HG02973 (cell line): Measurements from ENCODE around the gene KRTAP12-1.
"Not testable (repeated sequence)": the region's sequence is repeated elsewhere in the genome, so short reads cannot be mapped to it uniquely, and the experiment has no call there.

Source experiments
- ATAC-seq: cut with Tn5 transposase; IDR thresholded peaks from one replicate; pipeline ENCODE4 v1.9.1; 2021; ENCODE audit warnings: moderate library complexity; ENCODE audit not compliant: unreplicated experiment

KRTAP12-1 gene

GRCh38 chr21:44671911-44672310 is 10.1 kb downstream of the KRTAP12-1 start:
- ATAC-seq = no peak

GRCh38 chr21:44670642-44671432 is 11.1 kb downstream of the KRTAP12-1 start:
- ATAC-seq = no peak

GRCh38 chr21:44667612-44668011 is 14.4 kb downstream of the KRTAP12-1 start:
- no peak for ATAC-seq

GRCh38 chr21:44666401-44667320 is 15.3 kb downstream of the KRTAP12-1 start, which contains the start of gene KRTAP12-2:
KRTAP12-2 (minus strand) TSS chr21:44666927; CDS start chr21:44666886, 41 bp downstream.
- ATAC-seq = no peak

- no peak for ATAC-seq
Measured at GRCh38 chr21:44664691-44665090, 17.3 kb downstream of the KRTAP12-1 start.

GRCh38 chr21:44661567-44661966 is 20.4 kb downstream of the KRTAP12-1 start:
- ATAC-seq = not testable (repeated sequence)

GRCh38 chr21:44658913-44659595 is 22.9 kb downstream of the KRTAP12-1 start:
- no peak for ATAC-seq

- ATAC-seq = no peak
Measured at GRCh38 chr21:44658541-44658910, 23.4 kb downstream of the KRTAP12-1 start.

- ATAC-seq = no peak
Measured at GRCh38 chr21:44657635-44658540, 24.1 kb downstream of the KRTAP12-1 start, which contains the start of gene KRTAP12-3. KRTAP12-3 (plus strand) TSS chr21:44657932; CDS start chr21:44657980, 48 bp downstream.

- no peak for ATAC-seq
Measured at GRCh38 chr21:44656868-44657267, 25.1 kb downstream of the KRTAP12-1 start.

- no peak for ATAC-seq
Measured at GRCh38 chr21:44654576-44655175, 27.3 kb downstream of the KRTAP12-1 start, which contains the start of gene KRTAP12-4. KRTAP12-4 (minus strand) TSS chr21:44654659; CDS start chr21:44654614, 45 bp downstream.

- ATAC-seq = no peak
Measured at GRCh38 chr21:44653656-44654575, 28.0 kb downstream of the KRTAP12-1 start.

- no peak for ATAC-seq
Measured at GRCh38 chr21:44653123-44653522, 28.8 kb downstream of the KRTAP12-1 start.

- ATAC-seq = no peak
Measured at GRCh38 chr21:44650973-44651675, 30.8 kb downstream of the KRTAP12-1 start.

- no peak for ATAC-seq
Measured at GRCh38 chr21:44650265-44650972, 31.5 kb downstream of the KRTAP12-1 start.

- no peak for ATAC-seq
Measured at GRCh38 chr21:44649521-44650100, 32.4 kb downstream of the KRTAP12-1 start.
